Heart left ventricle (tissue), 16 donors: ENCODE data around the gene COX6B2. TPM values are rescaled to one million over a fixed set of nuclear protein-coding genes. Genes with fewer than 3 reads are reported as not detected.

Experiments
- ATAC-seq, 4 donors: fragments of 200-7000 bp; cut with Tn5 transposase; one replicate each; pipeline ENCODE4 v1.9.1; 2020 to 2022; ENCODE audit warnings: moderate library complexity in 4 of 4, mild to moderate bottlenecking in 3 of 4, moderate number of reproducible peaks in 1 of 4
- DNase-seq, 5 donors: peaks; one replicate each; pipeline ENCODE4 v3.0.0-alpha.2; 2020
- H3K27ac ChIP-seq, 12 donors: fragments of 200-600 bp; sonication (generic) in 4 of 12; one replicate each; pipeline versions ENCODE4 v1.5.0 to v1.8.0; 2016 to 2022; ENCODE audit warnings: mild to moderate bottlenecking in 2 of 12
- H3K27me3 ChIP-seq, 9 donors: fragments of 200-600 bp; sonication (generic) in 2 of 9; one replicate each; pipeline versions ENCODE4 v1.5.1 to v1.8.0; 2016 to 2022; ENCODE audit warnings: mild to moderate bottlenecking in 3 of 9
- H3K36me3 ChIP-seq, 9 donors: fragments of 200-600 bp; sonication (generic) in 2 of 9; one replicate each; pipeline versions ENCODE4 v1.5.0 to v1.8.0; 2018 to 2022; ENCODE audit warnings: mild to moderate bottlenecking in 2 of 9
- H3K4me1 ChIP-seq, 12 donors: fragments of 200-600 bp; sonication (generic) in 4 of 12; one replicate each; pipeline versions ENCODE4 v1.5.0 to v1.8.0; 2016 to 2022; ENCODE audit warnings: mild to moderate bottlenecking in 3 of 12
- H3K4me3 ChIP-seq, 12 donors: fragments of 200-600 bp; sonication (generic) in 4 of 12; one replicate each; pipeline versions ENCODE4 v1.5.0 to v1.8.0; 2017 to 2022; ENCODE audit warnings: mild to moderate bottlenecking in 9 of 12, moderate library complexity in 4 of 12
- H3K9me3 ChIP-seq, 12 donors: fragments of 200-600 bp; sonication (generic) in 4 of 12; one replicate each; pipeline versions ENCODE4 v1.5.0 to v1.8.0; 2016 to 2022; ENCODE audit warnings: mild to moderate bottlenecking in 1 of 12
- CTCF ChIP-seq, 12 donors: fragments of 200-600 bp; sonication (generic) in 4 of 12; IDR thresholded peaks; one replicate each; pipeline versions ENCODE4 v1.5.0 to v1.8.0; 2018 to 2022; ENCODE audit warnings: antibody characterized with exemption in 12 of 12, mild to moderate bottlenecking in 5 of 12
- POLR2A ChIP-seq, 2 donors: fragments of 450-650 bp; IDR thresholded peaks; one replicate each; pipeline ENCODE4 v1.6.1; 2017; ENCODE audit warnings: antibody characterized with exemption in 2 of 2, mild to moderate bottlenecking in 2 of 2, moderate library complexity in 2 of 2
- WGBS, 4 donors: extraction: QIAGEN DNeasy Blood & Tissue Kit in 2 of 4; methylation state at CpG; one replicate each; pipeline versions ENCODE4 v1.1.5 to v1.1.7; 2013 to 2018; 5-methylcytosine and 5-hydroxymethylcytosine counted together
- intact Hi-C, 10 donors: fragments of 100-400 bp; cut with DNase I; formaldehyde crosslinking; loops; one replicate each; pipeline versions ENCODE4 v1.11.1 to v1.14.2; 2022
- polyA plus RNA-seq, 2 donors: library from polyadenylated mRNA; stranded (reverse); fragments of 200-250 nt; gene quantifications; one replicate each; pipeline ENCODE4 v1.2.3, GENCODE V29; 2013
- total RNA-seq, 9 donors: library from RNA; depleted of rRNA in 2 of 9; stranded (reverse); fragments of >200 nt in 2 of 9; fragmentation: NEBNext Ultra II Directional in 3 of 9; extraction: Animal tissue kit (Norgen Biotek cat#: 25700) in 3 of 9; gene quantifications; one replicate each; pipeline versions ENCODE4 v1.1.0 to v1.2.4, GENCODE V29; 2016 to 2023
- donor health status: ischemic (EF 13 %, LVEDD 7.1; RV severe dilation, severe dysfunction).
- donor health status: healthy with polysubstance abuse.
- donor health status: DM: no; HTN: yes; CAD: no.
- donor health status: DM: no; HTN: no; CAD: no.
- donor health status: ischemic (EF 25% LVEDD 6.9; RV normal size, moderate dysfunction).
- donor health status: ischemic (EF 25% LVEDD 5.7; RV mildly dilated, moderate dysfunction).
- donor health status: healthy.
- donor health status: DM: yes; HTN: yes; CAD: no.
- donor health status: ischemic (EF 35%, LVEDD 5.7; RV mildly dilated, moderate dysfunction).
- donor health status: nonischemic (EF 11% LVEDD 7.7; RV severe dilation, severe dysfunction).
- donor health status: DM: yes; HTN: yes; CAD: no.
- donor health status: PGD.
- donor health status: ischemic (EF 29% LVEDD 5.4; RV normal size, mild dysfunction).
- donor health status: nonischemic (EF 23%, LVEDD 6.1; RV moderate dilation, normal function).

The COX6B2 gene
- total and polyA plus RNA-seq, 11 donors, result 0.16 TPM; not detected in 10

- no peak overlapping the region for H3K27ac ChIP-seq
- H3K4me1 ChIP-seq, result peaks cover 0 to 19% (median 14%) of the 10 kb centered on the region in 12 donors
- H3K36me3 ChIP-seq, result no peaks in the 10 kb centered on the region
- ATAC-seq, result peak in 3 of 4 donors; percentile 59 to 92 (median 59)
- peaks cover 10 to 77% (median 47%) of the 10 kb centered on the region in 9 donors for H3K27me3 ChIP-seq
- no peaks in the 10 kb centered on the region for H3K9me3 ChIP-seq
- DNase-seq, result peak in 3 of 5 donors; percentile 52 to 67 (median 62)
- intact Hi-C loops, result no loop called here
- TF ChIP-seq CTCF (IDR thresholded peaks at IDR 0.05) (no peak), POLR2A (IDR thresholded peaks at IDR 0.05) (no peak)
- peak overlapping the region in 11 of 12 donors; percentile 13 to 56 (median 35) for H3K4me3 ChIP-seq
- WGBS, 4 donors, result 1 to 3% (median 1%) methylated on average over 38 to 72 of the region's 72 CpGs
Measured at GRCh38 chr19:55353803-55354697, 469 bp downstream of the COX6B2 start.

- ATAC-seq (no peak), DNase-seq (no peak)
- Histone ChIP-seq H3K27ac (no peak overlapping the region), H3K4me3 (peak overlapping the region in 11 of 12 donors; percentile 13 to 56 (median 35)), H3K36me3 (no peaks in the 10 kb centered on the region), H3K9me3 (no peaks in the 10 kb centered on the region), H3K27me3 (peaks cover 10 to 77% (median 47%) of the 10 kb centered on the region in 9 donors), H3K4me1 (peaks cover 0 to 19% (median 14%) of the 10 kb centered on the region in 12 donors)
- intact Hi-C loops, result no loop called here
- WGBS, 4 donors, result 4 to 5% (median 4%) methylated on average over 15 to 24 of the region's 24 CpGs
- TF ChIP-seq CTCF (IDR thresholded peaks at IDR 0.05), result no peak
- no peak for TF ChIP-seq POLR2A (IDR thresholded peaks at IDR 0.05)
Measured at GRCh38 chr19:55353356-55353802, 1.1 kb downstream of the COX6B2 start.

- Histone ChIP-seq H3K27ac (no peak overlapping the region), H3K27me3 (peaks cover 10 to 77% (median 47%) of the 10 kb centered on the region in 9 donors), H3K36me3 (no peaks in the 10 kb centered on the region), H3K4me1 (peaks cover 0 to 20% (median 14%) of the 10 kb centered on the region in 12 donors), H3K4me3 (no peak overlapping the region), H3K9me3 (no peaks in the 10 kb centered on the region)
- 57 to 70% (median 64%) methylated on average over 25 of the region's 25 CpGs for WGBS, 4 donors
- intact Hi-C loops, result no loop called here
- TF ChIP-seq POLR2A (IDR thresholded peaks at IDR 0.05), result no peak
- DNase-seq (no peak), ATAC-seq (no peak)
Measured at GRCh38 chr19:55352549-55353145, 1.9 kb downstream of the COX6B2 start.

- Histone ChIP-seq H3K9me3 (no peaks in the 10 kb centered on the region), H3K4me1 (peaks cover 0 to 20% (median 14%) of the 10 kb centered on the region in 12 donors), H3K27me3 (peaks cover 10 to 75% (median 45%) of the 10 kb centered on the region in 9 donors), H3K36me3 (peaks cover 0 to 5% (median 0%) of the 10 kb centered on the region in 9 donors), H3K4me3 (no peak overlapping the region), H3K27ac (no peak overlapping the region)
- DNase-seq, result no peak
- WGBS, 4 donors, result 64 to 77% (median 72%) methylated on average over 6 of the region's 6 CpGs
- TF ChIP-seq CTCF (IDR thresholded peaks at IDR 0.05), result no peak
- no peak for TF ChIP-seq POLR2A (IDR thresholded peaks at IDR 0.05)
- intact Hi-C loops, result no loop called here
- no peak for ATAC-seq
Measured at GRCh38 chr19:55352040-55352439, 2.5 kb downstream of the COX6B2 start.
